ENCODE data around the gene GCSH. TPM values are rescaled to one million over a fixed set of nuclear protein-coding genes. Genes with fewer than 3 reads are reported as not detected.
A peak's percentile ranks its signal among the peaks of the same experiment; 100 is the strongest.

Gene GCSH
- total RNA-seq, 4 donors from 2014 or later: 48.8 to 82.1 (median 60.7) TPM

DNA sequence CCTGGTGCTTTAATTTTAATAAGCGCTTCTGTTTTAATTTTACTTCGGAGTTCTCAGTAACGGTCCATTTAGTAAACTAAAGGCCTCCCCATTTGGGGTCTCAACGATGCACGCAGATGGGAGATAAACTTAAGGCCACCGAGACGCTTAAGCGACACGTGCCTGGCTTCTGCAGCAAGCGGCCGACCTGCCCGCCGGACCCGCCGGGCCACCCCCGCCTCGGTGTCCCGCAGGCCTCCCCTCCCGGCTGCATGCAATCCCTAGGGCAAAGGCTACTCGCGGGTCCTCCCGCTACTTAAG is 592 bp downstream of the GCSH start:
- no peaks in the 10 kb centered on the region for H3K36me3 ChIP-seq
- intact Hi-C loops (cut with DNase I): loop anchor here (10.0 kb wide), 1 partner anchor 219 kb away; the partner anchor contains the start of gene GAN
- peak overlapping the region; percentile 64 to 87 (median 76) for H3K27ac ChIP-seq
- no peaks in the 10 kb centered on the region for H3K9me3 ChIP-seq
- no peak for DNase-seq
- H3K4me3 ChIP-seq (replicated peaks in 1 of 3): peak overlapping the region; percentile 37 to 62 (median 61)
- WGBS, 2 donors: 1 to 3% methylated on average over 18 to 22 of the region's 22 CpGs
- peaks cover 26 to 34% of the 10 kb centered on the region in 2 donors for H3K4me1 ChIP-seq
- TF ChIP-seq, protein P1, sequence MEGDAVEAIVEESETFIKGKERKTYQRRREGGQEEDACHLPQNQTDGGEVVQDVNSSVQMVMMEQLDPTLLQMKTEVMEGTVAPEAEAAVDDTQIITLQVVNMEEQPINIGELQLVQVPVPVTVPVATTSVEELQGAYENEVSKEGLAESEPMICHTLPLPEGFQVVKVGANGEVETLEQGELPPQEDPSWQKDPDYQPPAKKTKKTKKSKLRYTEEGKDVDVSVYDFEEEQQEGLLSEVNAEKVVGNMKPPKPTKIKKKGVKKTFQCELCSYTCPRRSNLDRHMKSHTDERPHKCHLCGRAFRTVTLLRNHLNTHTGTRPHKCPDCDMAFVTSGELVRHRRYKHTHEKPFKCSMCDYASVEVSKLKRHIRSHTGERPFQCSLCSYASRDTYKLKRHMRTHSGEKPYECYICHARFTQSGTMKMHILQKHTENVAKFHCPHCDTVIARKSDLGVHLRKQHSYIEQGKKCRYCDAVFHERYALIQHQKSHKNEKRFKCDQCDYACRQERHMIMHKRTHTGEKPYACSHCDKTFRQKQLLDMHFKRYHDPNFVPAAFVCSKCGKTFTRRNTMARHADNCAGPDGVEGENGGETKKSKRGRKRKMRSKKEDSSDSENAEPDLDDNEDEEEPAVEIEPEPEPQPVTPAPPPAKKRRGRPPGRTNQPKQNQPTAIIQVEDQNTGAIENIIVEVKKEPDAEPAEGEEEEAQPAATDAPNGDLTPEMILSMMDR (IDR thresholded peaks at IDR 0.05): no peak
- TF ChIP-seq POLR2A (IDR thresholded peaks at IDR 0.05): no peak
- H3K27me3 ChIP-seq: no peaks in the 10 kb centered on the region

GRCh38 chr16:81094771-81095251 is 1.4 kb downstream of the GCSH start:
- intact Hi-C loops (cut with DNase I): loop anchor here (10.0 kb wide), 1 partner anchor 220 kb away; the partner anchor contains the start of gene GAN
- 35 to 51% methylated on average over 21 of the region's 21 CpGs for WGBS, 2 donors
- H3K36me3 ChIP-seq: no peaks in the 10 kb centered on the region
- peak; percentile 64 to 66 for DNase-seq
- TF ChIP-seq, protein P1 (IDR thresholded peaks at IDR 0.05): no peak
- TF ChIP-seq POLR2A (IDR thresholded peaks at IDR 0.05): peak in 1 of 2 donors; percentile 19
- H3K27ac ChIP-seq: peak overlapping the region; percentile 71 to 87 (median 87)
- H3K4me3 ChIP-seq (replicated peaks in 1 of 3): no peak overlapping the region
- H3K4me1 ChIP-seq: peaks cover 26 to 35% of the 10 kb centered on the region in 2 donors
- H3K9me3 ChIP-seq: no peaks in the 10 kb centered on the region
- no peaks in the 10 kb centered on the region for H3K27me3 ChIP-seq

DNA sequence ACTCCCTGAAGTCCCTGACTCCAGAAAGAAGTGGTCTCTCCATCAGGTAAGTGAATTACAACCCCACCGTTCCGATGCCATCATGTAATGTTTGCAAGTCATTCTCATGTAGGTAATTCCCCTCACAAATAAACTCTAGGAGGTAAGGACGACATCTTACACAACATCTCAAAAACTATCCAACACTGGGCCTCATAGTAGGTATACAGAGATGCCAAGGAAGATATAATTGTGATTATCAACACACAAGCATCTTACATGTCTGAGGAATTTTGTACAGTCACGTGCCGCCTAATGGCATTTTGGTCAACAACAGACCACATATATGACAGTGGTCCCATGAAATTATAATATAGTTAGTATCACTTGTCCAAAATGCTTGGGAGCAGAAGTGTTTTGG is 7.4 kb downstream of the GCSH start:
- 94 to 96% methylated on average over 5 of the region's 5 CpGs for WGBS, 2 donors

DNA sequence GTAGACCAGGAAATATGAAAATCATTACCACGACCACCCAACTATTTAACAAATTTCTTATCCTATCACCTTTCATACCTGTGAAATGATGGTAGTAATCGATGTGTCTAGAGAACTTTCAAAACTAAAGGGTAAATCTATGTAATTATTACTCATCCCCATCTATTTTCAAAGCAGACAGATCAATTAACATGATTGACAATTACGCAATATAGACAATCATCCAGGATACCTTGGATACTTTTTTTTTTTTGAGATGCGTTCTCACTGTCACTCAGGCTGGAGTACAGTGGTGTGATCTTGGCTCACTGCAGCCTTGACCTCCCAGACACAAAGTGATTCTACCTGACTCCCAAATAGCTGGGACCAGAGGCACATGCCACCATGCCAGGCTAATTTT is 15.2 kb downstream of the GCSH start:
- WGBS, 2 donors: 96 to 98% methylated on average over 4 of the region's 4 CpGs
- Histone ChIP-seq H3K4me3 (replicated peaks in 1 of 3) (no peak overlapping the region), H3K27ac (peak overlapping the region in 1 of 3 donors; percentile 54), H3K9me3 (no peaks in the 10 kb centered on the region), H3K36me3 (no peaks in the 10 kb centered on the region), H3K27me3 (no peaks in the 10 kb centered on the region), H3K4me1 (peaks cover 13 to 18% of the 10 kb centered on the region in 2 donors)
- DNase-seq: no peak
- TF ChIP-seq, protein P1 (IDR thresholded peaks at IDR 0.05): no peak
- TF ChIP-seq POLR2A (IDR thresholded peaks at IDR 0.05): no peak
- intact Hi-C loops (cut with DNase I): no loop called here

More for the DNA sequence above, 7.4 kb downstream of the GCSH start:
- Histone ChIP-seq H3K4me1 (peaks cover 17 to 26% of the 10 kb centered on the region in 2 donors), H3K27me3 (no peaks in the 10 kb centered on the region), H3K36me3 (no peaks in the 10 kb centered on the region), H3K27ac (no peak overlapping the region), H3K9me3 (no peaks in the 10 kb centered on the region), H3K4me3 (replicated peaks in 1 of 3) (no peak overlapping the region)
- TF ChIP-seq POLR2A (IDR thresholded peaks at IDR 0.05): no peak
- TF ChIP-seq, protein P1 (IDR thresholded peaks at IDR 0.05): no peak
- intact Hi-C loops (cut with DNase I): no loop called here
- no peak for DNase-seq

- Histone ChIP-seq H3K4me1 (peaks cover 17 to 19% of the 10 kb centered on the region in 2 donors), H3K27ac (peak overlapping the region in 2 of 3 donors; percentile 24 to 54), H3K36me3 (no peaks in the 10 kb centered on the region), H3K4me3 (replicated peaks in 1 of 3) (no peak overlapping the region), H3K9me3 (no peaks in the 10 kb centered on the region), H3K27me3 (no peaks in the 10 kb centered on the region)
- WGBS, 2 donors: 18 to 40% methylated on average over 1 of the region's 1 CpG
- DNase-seq: no peak
- TF ChIP-seq POLR2A (IDR thresholded peaks at IDR 0.05): peak in 1 of 2 donors; percentile 9
- TF ChIP-seq, protein P1 (IDR thresholded peaks at IDR 0.05): no peak
- intact Hi-C loops (cut with DNase I): no loop called here
Observed at GRCh38 chr16:81080233-81080632, 16.0 kb downstream of the GCSH start.
